MM.1S (cell line): ENCODE results near the gene KRT79.

Experiments used
- CTCF ChIP-seq: fragments of 300-600 bp; sonication (generic); IDR thresholded peaks from 2 replicates; pipeline ENCODE4 v1.5.1; 2016; ENCODE audit warnings: antibody characterized with exemption, low read length, mixed read lengths
- EZH2 ChIP-seq: fragments of 300-600 bp; sonication (generic); optimal IDR thresholded peaks from 2 replicates; pipeline ENCODE3; 2017; ENCODE audit warnings: low read depth, mild to moderate bottlenecking, antibody characterized with exemption, low read length, mixed read lengths
- EZH2phosphoT487 ChIP-seq: fragments of 300-600 bp; sonication (generic); IDR thresholded peaks from 2 replicates; pipeline ENCODE4 v1.6.1; 2018; ENCODE audit warnings: antibody characterized with exemption, low read length

DNA sequence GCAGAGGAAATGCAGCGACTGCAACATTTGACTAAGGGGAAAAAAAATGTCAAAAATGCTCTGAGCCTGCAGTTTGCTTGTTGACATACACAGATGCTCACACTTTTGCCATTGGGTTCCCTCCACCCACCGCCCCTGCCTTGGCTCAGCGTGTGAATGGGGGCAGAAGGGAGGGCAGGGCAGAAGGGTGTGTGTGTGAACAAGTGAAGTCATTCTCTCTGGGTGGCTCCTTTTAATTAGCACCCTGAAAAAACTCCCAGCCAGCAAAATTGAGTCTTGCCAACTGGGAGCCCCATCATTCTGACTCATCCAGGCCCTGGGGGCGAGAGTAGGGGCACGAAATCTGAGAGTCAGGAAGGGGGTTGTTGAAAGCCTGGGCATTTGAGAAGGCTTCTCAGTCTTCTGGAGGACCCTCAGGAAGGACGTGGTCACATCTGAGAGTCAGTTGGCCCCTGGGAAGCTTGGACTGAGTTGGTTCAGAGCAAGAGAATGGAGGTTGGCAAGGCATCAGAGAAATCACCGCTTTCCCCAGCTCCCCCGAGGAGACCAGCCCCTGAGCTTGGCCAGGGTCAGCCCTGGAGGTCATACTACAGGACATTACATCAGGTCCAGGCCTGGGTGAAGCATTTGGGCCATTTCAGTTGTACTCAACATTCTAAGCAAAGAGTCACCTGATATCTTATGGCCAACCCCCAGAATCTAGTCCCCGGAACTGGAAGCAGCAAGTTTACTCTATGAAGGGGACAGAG lies 37.4 kb upstream of the KRT79 start:
- TF ChIP-seq EZH2 (no peak), CTCF (no peak), EZH2phosphoT487 (no peak)
